Fibroblast of the aortic adventitia (primary cell): ENCODE results near the gene SMC5. TPM values are rescaled to one million over a fixed set of nuclear protein-coding genes. Genes with fewer than 3 reads are reported as not detected.

Source experiments
- DNase-seq: peaks from one replicate; pipeline ENCODE4 v3.0.0-alpha.2; 2010; ENCODE audit warnings: low read depth
- H3K4me3 ChIP-seq: 2 replicates; pipeline ENCODE4 v1.5.1; 2011; ENCODE audit warnings: low read depth, mild to moderate bottlenecking, control low read depth, low read length, moderate library complexity
- CTCF ChIP-seq: IDR thresholded peaks from 2 replicates; pipeline ENCODE4 v1.5.1; 2011; ENCODE audit warnings: mild to moderate bottlenecking, low read length, control low read depth, inconsistent platforms; ENCODE audit not compliant: insufficient read depth
- total RNA-seq: library from RNA; depleted of rRNA; stranded (reverse); fragments of >200 nt; gene quantifications from 2 replicates; pipeline ENCODE4 v1.2.3, GENCODE V29; 2012; ENCODE audit warnings: low replicate concordance

SMC5 gene
- total RNA-seq, 1 donor = 38.8 TPM

GRCh38 chr9:70256123-70256551, 2.6 kb upstream of the SMC5 start:
- TF ChIP-seq CTCF = no peak
- DNase-seq = peak; percentile 66
- peak overlapping the region; percentile 44 for H3K4me3 ChIP-seq

GRCh38 chr9:70257502-70257901, 1.3 kb upstream of the SMC5 start:
- TF ChIP-seq CTCF = no peak
- peak overlapping the region; percentile 91 for H3K4me3 ChIP-seq
- no peak for DNase-seq

- TF ChIP-seq CTCF = no peak
- peak overlapping the region; percentile 91 for H3K4me3 ChIP-seq
- DNase-seq = peak; percentile 61
Observed at GRCh38 chr9:70257991-70258691, 637 bp upstream of the SMC5 start.

- TF ChIP-seq CTCF = no peak
- H3K4me3 ChIP-seq = peak overlapping the region; percentile 91
- DNase-seq = no peak
Observed at GRCh38 chr9:70259512-70259802, 679 bp downstream of the SMC5 start.

- no peak for DNase-seq
- TF ChIP-seq CTCF = no peak
- peak overlapping the region; percentile 91 for H3K4me3 ChIP-seq
Observed at GRCh38 chr9:70260007-70260443, 1.2 kb downstream of the SMC5 start.

- H3K4me3 ChIP-seq = peak overlapping the region; percentile 91
- no peak for TF ChIP-seq CTCF
- no peak for DNase-seq
Observed at GRCh38 chr9:70260606-70261005, 1.8 kb downstream of the SMC5 start.
